ENCODE data around the gene SPACA9. TPM values are rescaled to one million over a fixed set of nuclear protein-coding genes. Genes with fewer than 3 reads are reported as not detected.

SPACA9 gene
- total RNA-seq, 1 experiment from 2014 or later = 1.3 TPM

- no CpG with 5 or more reads among the region's 10 CpGs for WGBS (ENCODE audit: extremely low coverage, insufficient read length, low lambda C conversion rate)
- H3K9me3 ChIP-seq (ENCODE audit: control insufficient read depth, low read depth, low read length) = no peaks in the 10 kb centered on the region
- H3K4me1 ChIP-seq (ENCODE audit: insufficient read depth, low read length) = no peaks in the 10 kb centered on the region
- no peak overlapping the region for H3K18ac ChIP-seq (ENCODE audit: insufficient read length, low read depth, low read length)
- H3K27me3 ChIP-seq (ENCODE audit: insufficient read depth, low read length) = no peaks in the 10 kb centered on the region
- H3K79me1 ChIP-seq (ENCODE audit: insufficient read depth, low read depth, low read length, poor library complexity, severe bottlenecking) = no peaks in the 10 kb centered on the region
- no peak overlapping the region for H2BK12ac ChIP-seq (ENCODE audit: insufficient read length, low read depth, low read length)
- H2AK5ac ChIP-seq (ENCODE audit: insufficient read length, low read length) = no peak overlapping the region
- no peak overlapping the region for H3K27ac ChIP-seq (ENCODE audit: insufficient read length, low read depth, low read length)
- no peaks in the 10 kb centered on the region; a peak in 1 of 5 replicates for H3K9me3 Mint-ChIP-seq
- no peaks in the 10 kb centered on the region for H3K79me2 ChIP-seq (ENCODE audit: insufficient read depth, low read length)
- no peak overlapping the region for H2AFZ ChIP-seq (ENCODE audit: low read length)
- no peak overlapping the region for H2BK20ac ChIP-seq (ENCODE audit: low read depth, low read length, poor library complexity, severe bottlenecking)
- no peaks in the 10 kb centered on the region for H3K36me3 Mint-ChIP-seq (ENCODE audit: insufficient read depth in 1 of 3, low read depth in 3 of 3)
- no peaks in the 10 kb centered on the region for H4K20me1 ChIP-seq (ENCODE audit: control insufficient read depth, insufficient read depth, insufficient read length)
- H2BK120ac ChIP-seq (ENCODE audit: low read depth, low read length, poor library complexity, severe bottlenecking) = no peak overlapping the region
- H3K4me2 ChIP-seq (ENCODE audit: insufficient read depth, insufficient read length, low read length) = no peak overlapping the region
- no peak overlapping the region for H3K14ac ChIP-seq (ENCODE audit: insufficient read depth, low read length)
- no peak overlapping the region for H3T11ph ChIP-seq (ENCODE audit: low read length)
- no peaks in the 10 kb centered on the region for H3K23me2 ChIP-seq (ENCODE audit: insufficient read length, low read depth, low read length, poor library complexity, severe bottlenecking)
- no peak overlapping the region for H3K4ac ChIP-seq (ENCODE audit: low read depth, low read length)
- no peak overlapping the region for H3K56ac ChIP-seq (ENCODE audit: insufficient read length, low read depth, low read length)
- no peak for TF ChIP-seq CTCF (conservative IDR thresholded peaks at IDR 0.05)
- no peak overlapping the region for H4K91ac ChIP-seq (ENCODE audit: insufficient read length, low read depth, low read length)
- H4K8ac ChIP-seq (replicated peaks; ENCODE audit: insufficient read length, low read depth, low read length) = no peak overlapping the region
- no peak for DNase-seq
- no peak overlapping the region for H4K5ac ChIP-seq (ENCODE audit: insufficient read length, low read depth, low read length)
- H3K27me3 Mint-ChIP-seq (ENCODE audit: low read depth) = peaks cover 16% of the 10 kb centered on the region
- H2BK15ac ChIP-seq (ENCODE audit: low read depth, low read length) = no peak overlapping the region
- H3K4me3 Mint-ChIP-seq = no peak overlapping the region
- peaks cover 28 to 34% of the 10 kb centered on the region in 2 experiments for H3K4me1 Mint-ChIP-seq
- H3K27ac Mint-ChIP-seq = no peak overlapping the region
- H2BK5ac ChIP-seq (ENCODE audit: insufficient read length, low read length) = no peak overlapping the region
- H3K9ac ChIP-seq (ENCODE audit: extremely low read depth, insufficient read length, low read length) = no peak overlapping the region
- H3K23ac ChIP-seq (ENCODE audit: insufficient read length, low read depth, low read length) = no peak overlapping the region
Observed at GRCh38 chr9:132854832-132855231, 23.9 kb upstream of the SPACA9 start.

Data from H9 (cell line).